Gastrocnemius medialis (tissue), 4 donors: Measurements from ENCODE around the gene ZNF165. TPM values are rescaled to one million over a fixed set of nuclear protein-coding genes. Genes with fewer than 3 reads are reported as not detected.

Experiments
- ATAC-seq, 2 donors: fragments of 150-250 bp; one replicate each; pipeline ENCODE4 v1.9.1; 2016
- DNase-seq, 2 donors: peaks; one replicate each; pipeline ENCODE4 v3.0.0-alpha.2; 2019
- H3K27ac ChIP-seq, 4 donors: fragments of 200-600 bp; sonication (generic); 1 replicate in 1 of 4; 2 replicates in 3 of 4; pipeline ENCODE4 v1.5.1; 2016 to 2018; ENCODE audit warnings: mild to moderate bottlenecking in 2 of 4, moderate library complexity in 1 of 4
- H3K27me3 ChIP-seq, 3 donors: fragments of 200-600 bp; sonication (generic) in 2 of 3; 1 replicate in 1 of 3; 2 replicates in 2 of 3; pipeline versions ENCODE4 v1.5.1 to v1.6.0; 2016 to 2019; ENCODE audit warnings: mild to moderate bottlenecking in 1 of 3, moderate library complexity in 1 of 3
- H3K36me3 ChIP-seq, 2 donors: fragments of 200-600 bp; sonication (generic) in 1 of 2; one replicate each; pipeline ENCODE4 v1.5.1; 2017 to 2018
- H3K4me1 ChIP-seq, 2 donors: fragments of 200-600 bp; sonication (generic) in 1 of 2; one replicate each; pipeline ENCODE4 v1.5.1; 2016 to 2017; ENCODE audit warnings: mild to moderate bottlenecking in 2 of 2
- H3K4me3 ChIP-seq, 4 donors: fragments of 200-600 bp; sonication (generic) in 3 of 4; 1 replicate in 1 of 4; 2 replicates in 3 of 4; pipeline ENCODE4 v1.5.1; 2016 to 2019; ENCODE audit warnings: mild to moderate bottlenecking in 2 of 4
- H3K9me3 ChIP-seq, 3 donors: fragments of 200-600 bp; sonication (generic) in 2 of 3; 1 replicate in 1 of 3; 2 replicates in 2 of 3; pipeline ENCODE4 v1.5.1; 2016 to 2019
- CTCF ChIP-seq, 5 experiments: fragments of 450-650 bp in 3 of 5; fragments of 200-600 bp in 2 of 5; sonication (generic) in 2 of 5; IDR thresholded peaks in 4 of 5; conservative IDR thresholded peaks in 1 of 5; 1 replicate in 4 of 5; 2 replicates in 1 of 5; pipeline ENCODE4 v1.5.1; 2016 to 2019; ENCODE audit warnings: antibody characterized with exemption in 5 of 5, mild to moderate bottlenecking in 3 of 5, moderate library complexity in 3 of 5
- POLR2A ChIP-seq, 2 donors: fragments of 450-650 bp; IDR thresholded peaks; one replicate each; pipeline ENCODE4 v1.6.1; 2017; ENCODE audit warnings: antibody characterized with exemption in 2 of 2, mild to moderate bottlenecking in 2 of 2, moderate library complexity in 2 of 2
- in situ Hi-C, 4 donors: fragments of 200-750 bp; cut with MboI; loops; one replicate each; pipeline versions ENCODE4 v1.15.0 to v1.8.0; 2017; ENCODE audit warnings: low sequenced_read_pairs in 4 of 4
- intact Hi-C: fragments of 100-400 bp; cut with DNase I; formaldehyde crosslinking; loops from one replicate; pipeline ENCODE4 v1.15.1; 2023; ENCODE audit warnings: low total_unique reads
- total RNA-seq, 4 donors: library from RNA; depleted of rRNA; stranded (reverse); fragments of >200 nt; gene quantifications; one replicate each; pipeline versions ENCODE4 v1.1.0 to v1.2.3, GENCODE V29; 2016

ZNF165 gene
- total RNA-seq, 4 donors from 2014 or later, result 0.55 to 0.61 TPM; not detected in 2

- in situ Hi-C loops (loop anchor here (10.0 to 25.0 kb wide), 4 partner anchors 52 to 218 kb away; partner anchors contain the start of genes ZSCAN26 (in 2 of the 4), NKAPL (in 1 of the 4), ZKSCAN4 (in 1 of the 4) and ZNF165 (in 1 of the 4)), intact Hi-C loops (loop anchor here (2.0 to 5.0 kb wide), 5 partner anchors 35 to 665 kb away; partner anchors contain the start of genes ZNF165, ZNF184 and ZSCAN9)
- peaks cover 17 to 21% of the 10 kb centered on the region in 2 donors for H3K4me1 ChIP-seq
- peak; percentile 90 to 93 for ATAC-seq
- peak overlapping the region; percentile 90 to 97 (median 92) for H3K27ac ChIP-seq
- H3K4me3 ChIP-seq, result peak overlapping the region; percentile 81 to 99 (median 98)
- TF ChIP-seq CTCF (IDR thresholded peaks at IDR 0.05 in 4 of 5, conservative IDR thresholded peaks at IDR 0.05 in 1 of 5), result no peak
- peak in 1 of 2 donors; percentile 31 for TF ChIP-seq POLR2A (IDR thresholded peaks at IDR 0.05)
- H3K9me3 ChIP-seq, result no peaks in the 10 kb centered on the region
- no peaks in the 10 kb centered on the region for H3K36me3 ChIP-seq
- peak; percentile 78 to 91 for DNase-seq
- H3K27me3 ChIP-seq, result no peaks in the 10 kb centered on the region
Measured at GRCh38 chr6:28136585-28137504, 56.5 kb downstream of the ZNF165 start.

GRCh38 chr6:28137505-28137981 is 57.2 kb downstream of the ZNF165 start:
- intact Hi-C loops, result loop anchor here (2.0 to 5.0 kb wide), 5 partner anchors 35 to 665 kb away; partner anchors contain the start of genes ZNF165, ZNF184 and ZSCAN9

More at GRCh38 chr6:28137505-28137981, 57.2 kb downstream of the ZNF165 start:
- in situ Hi-C loops, result loop anchor here (10.0 to 25.0 kb wide), 4 partner anchors 53 to 217 kb away; partner anchors contain the start of genes ZSCAN26 (in 2 of the 4), NKAPL (in 1 of the 4), ZKSCAN4 (in 1 of the 4) and ZNF165 (in 1 of the 4)
- Histone ChIP-seq H3K27me3 (no peaks in the 10 kb centered on the region), H3K4me1 (peaks cover 20 to 24% of the 10 kb centered on the region in 2 donors), H3K4me3 (peak overlapping the region; percentile 81 to 99 (median 98)), H3K9me3 (no peaks in the 10 kb centered on the region), H3K27ac (peak overlapping the region; percentile 90 to 97 (median 92)), H3K36me3 (no peaks in the 10 kb centered on the region)
- ATAC-seq (no peak), DNase-seq (no peak)
- TF ChIP-seq CTCF (IDR thresholded peaks at IDR 0.05 in 4 of 5, conservative IDR thresholded peaks at IDR 0.05 in 1 of 5) (no peak), POLR2A (IDR thresholded peaks at IDR 0.05) (no peak)

Other genes with a start within 250 kb of the ZNF165 start
- gene OR2B2, start 168.2 kb upstream of the ZNF165 start, total RNA-seq, result not detected
- not detected for gene OR2B6, start 123.3 kb upstream of the ZNF165 start, total RNA-seq
- gene ZSCAN16, start 44.0 kb downstream of the ZNF165 start, total RNA-seq, result 1 to 10 TPM; 1.8 to 4.2 (median 3.4) TPM
- 10 to 100 TPM in 1 of 4 donors, 1 to 10 TPM in 3; 6.6 to 10.4 (median 8.9) TPM for gene ZKSCAN8, start 61.3 kb downstream of the ZNF165 start, total RNA-seq
- gene ZSCAN9, start 144.7 kb downstream of the ZNF165 start, total RNA-seq, result 1 to 10 TPM; 3.7 to 6.5 (median 4.3) TPM
- 1 to 10 TPM in 3 of 4 donors, under 1 TPM in 1; 0.82 to 3.3 (median 1.1) TPM for gene ZKSCAN4, start 171.7 kb downstream of the ZNF165 start, total RNA-seq
- 10 to 100 TPM in 1 of 4 donors, 1 to 10 TPM in 3; 1.5 to 10.1 (median 5.6) TPM for gene NKAPL, start 178.7 kb downstream of the ZNF165 start, total RNA-seq
- 10 to 100 TPM in 2 of 4 donors, 1 to 10 TPM in 2; 7.3 to 13.4 (median 9.8) TPM for gene ZSCAN26, start 186.6 kb downstream of the ZNF165 start, total RNA-seq
- 1 to 10 TPM in 3 of 4 donors, under 1 TPM in 1; 0.80 to 2.8 (median 1.5) TPM for gene PGBD1, start 201.0 kb downstream of the ZNF165 start, total RNA-seq